Head of caudate nucleus (tissue), 42 donors: ENCODE results near the gene SPON2.
A peak's percentile ranks its signal among the peaks of the same experiment; 100 is the strongest.

Experiments used
- DNase-seq, 42 donors: peaks; one replicate each; pipeline versions ENCODE4 v3.0.0 to v3.0.0-alpha.2; 2020 to 2021; ENCODE audit warnings: mixed read lengths in 7 of 42
- intact Hi-C: fragments of 100-400 bp; cut with DNase I; formaldehyde crosslinking; loops from one replicate; pipeline ENCODE4 v1.15.0; 2022

Gene SPON2

DNA sequence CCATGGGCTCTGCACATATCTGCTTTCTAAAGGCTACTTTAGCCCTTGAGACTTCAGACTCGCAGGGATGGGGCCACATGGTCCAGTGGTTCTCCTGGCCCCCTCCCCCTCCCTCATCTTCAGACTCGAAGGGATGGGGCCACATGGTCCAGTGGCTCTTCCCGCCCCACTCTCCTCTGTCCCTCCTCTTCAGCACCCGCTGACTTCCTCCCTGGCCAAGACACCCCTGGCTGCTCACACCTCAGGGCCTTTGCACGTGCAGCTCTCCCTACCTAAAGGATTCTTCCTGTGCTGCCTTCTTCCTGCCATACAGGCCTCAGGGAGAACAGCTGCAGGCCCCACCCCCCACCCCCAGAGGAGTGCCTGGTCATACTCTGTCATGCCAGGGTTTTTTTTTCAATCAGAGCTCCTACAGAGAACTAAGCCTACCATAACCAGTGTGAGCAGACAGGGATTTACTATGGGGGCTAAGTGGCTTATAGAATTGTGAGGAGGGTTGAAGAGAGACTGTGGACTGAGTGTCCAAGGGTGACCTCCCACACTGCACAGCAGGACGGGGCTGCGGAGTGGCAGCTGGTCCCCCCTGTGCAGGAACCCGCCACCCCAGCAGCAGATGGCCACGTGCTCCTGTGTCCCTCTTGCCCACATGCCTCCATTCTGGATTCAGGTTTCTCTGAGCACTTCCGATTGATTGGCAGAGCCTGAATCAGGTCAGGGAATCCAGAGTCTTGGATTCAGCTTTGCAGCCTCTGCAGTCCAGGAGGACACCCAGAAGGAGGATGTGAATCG, 6.1 kb upstream of the SPON2 start:
- DNase-seq, result peak in 1 of 42 donors; percentile 2
- intact Hi-C loops, result no loop called here

DNA sequence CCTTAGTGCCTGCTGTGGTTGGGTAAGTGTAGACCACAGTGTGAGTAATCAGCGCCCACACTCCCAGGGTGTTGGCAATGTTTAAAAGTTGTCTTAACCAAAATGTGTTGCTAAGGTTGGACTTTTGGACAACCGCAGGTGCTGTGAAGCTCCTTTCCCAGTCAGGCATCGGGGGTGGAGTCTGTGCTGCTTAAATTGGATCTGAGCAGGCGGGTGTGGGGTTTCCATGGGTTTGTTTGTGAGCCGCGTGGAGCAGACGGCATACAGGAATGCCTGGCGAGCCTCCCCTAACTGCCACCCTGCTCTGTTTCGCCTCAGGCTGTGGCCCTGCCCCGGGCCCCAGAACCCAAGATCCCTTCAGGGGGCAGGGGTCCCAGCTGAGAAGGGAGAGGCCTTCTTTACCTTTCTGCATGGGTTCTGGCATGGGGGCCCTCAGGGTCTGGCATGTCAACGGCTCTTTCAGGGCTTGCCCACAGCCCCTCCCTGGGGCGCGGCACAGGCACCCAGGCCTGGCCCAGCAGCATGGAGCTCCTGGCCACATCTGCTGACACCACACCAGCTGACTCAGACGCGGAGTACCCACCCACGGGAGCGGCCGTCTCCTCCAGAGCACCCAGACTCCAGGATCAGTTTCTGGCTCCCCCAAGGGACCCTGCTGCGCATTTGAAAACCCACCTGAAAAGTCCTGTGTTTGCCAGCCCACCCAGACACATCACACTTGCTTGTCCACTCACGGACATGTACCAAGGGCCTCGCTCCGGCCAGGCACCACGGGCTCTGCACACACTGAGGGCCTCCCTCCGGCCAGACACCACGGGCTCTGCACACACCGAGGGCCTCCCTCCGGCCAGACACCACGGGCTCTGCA, 5.1 kb upstream of the SPON2 start:
- intact Hi-C loops, result no loop called here
- peak in 6 of 42 donors; percentile 5 to 59 (median 32) for DNase-seq

DNA sequence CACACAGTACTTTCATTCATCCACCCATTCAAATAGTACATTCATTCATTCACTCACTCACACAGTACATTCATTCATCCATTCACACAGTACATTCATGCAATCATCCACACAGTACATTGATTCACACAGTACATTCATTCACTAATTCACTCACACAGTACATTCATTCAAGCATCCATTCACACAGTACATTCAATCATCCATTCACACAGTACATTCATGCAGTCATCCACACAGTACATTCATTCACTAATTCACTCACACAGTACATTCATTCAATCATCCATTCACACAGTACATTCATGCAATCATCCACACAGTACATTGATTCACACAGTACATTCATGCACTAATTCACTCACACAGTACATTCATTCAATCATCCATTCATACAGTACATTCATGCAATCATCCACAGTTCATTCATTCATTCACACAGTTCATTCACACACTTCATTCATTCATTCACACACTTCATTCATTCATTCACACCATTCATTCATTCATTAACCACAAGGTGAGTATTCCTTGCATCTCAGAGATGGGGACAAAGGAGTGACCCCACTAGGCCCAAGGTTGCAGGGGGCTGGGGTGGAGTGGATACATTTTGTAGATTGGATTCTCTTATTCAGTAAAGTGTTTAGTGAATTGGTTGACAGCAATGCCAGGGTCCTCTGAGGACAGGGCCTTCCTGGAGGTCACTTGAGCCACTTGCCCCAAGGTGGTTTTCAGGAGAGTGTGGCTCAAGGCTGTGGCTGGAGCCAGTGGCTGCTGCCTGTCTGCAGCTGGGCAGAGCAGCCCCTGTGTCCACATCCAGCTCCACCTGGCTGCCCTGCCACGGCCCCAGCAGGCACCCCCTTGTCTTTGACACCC, 4.3 kb upstream of the SPON2 start:
- DNase-seq, result peak in 1 of 42 donors; percentile 29
- intact Hi-C loops, result no loop called here

DNA sequence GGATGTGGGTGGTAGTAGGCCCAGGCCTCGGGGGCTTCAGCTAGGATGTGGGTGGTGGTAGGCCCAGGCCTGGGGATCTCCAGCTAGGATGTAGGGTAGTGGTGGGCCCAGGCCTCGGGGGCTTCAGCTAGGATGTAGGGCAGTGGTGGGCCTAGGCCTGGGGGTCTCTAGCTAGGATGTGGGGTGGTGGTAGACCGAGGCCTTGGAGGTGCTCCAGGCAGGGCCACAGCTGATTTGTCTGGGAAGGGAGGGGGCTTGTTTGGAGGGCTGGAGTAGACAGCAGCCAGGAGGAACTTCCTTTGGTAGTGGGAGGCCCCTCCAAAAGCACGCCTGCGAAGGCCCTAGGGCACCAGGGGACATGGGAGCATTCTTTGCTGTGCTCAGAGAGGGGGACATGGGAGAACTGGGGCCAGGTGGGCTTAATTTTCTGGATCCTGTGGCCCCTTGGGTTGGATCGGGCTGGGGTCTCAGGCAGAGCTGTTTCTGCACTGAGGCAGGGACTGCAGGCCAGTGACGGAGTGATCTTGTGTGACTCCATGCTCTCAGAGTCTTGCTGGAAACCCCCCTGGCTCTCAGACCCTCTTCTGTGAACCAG, 3.3 kb upstream of the SPON2 start:
- intact Hi-C loops, result no loop called here
- peak in 2 of 42 donors; percentile 5 to 15 for DNase-seq

DNA sequence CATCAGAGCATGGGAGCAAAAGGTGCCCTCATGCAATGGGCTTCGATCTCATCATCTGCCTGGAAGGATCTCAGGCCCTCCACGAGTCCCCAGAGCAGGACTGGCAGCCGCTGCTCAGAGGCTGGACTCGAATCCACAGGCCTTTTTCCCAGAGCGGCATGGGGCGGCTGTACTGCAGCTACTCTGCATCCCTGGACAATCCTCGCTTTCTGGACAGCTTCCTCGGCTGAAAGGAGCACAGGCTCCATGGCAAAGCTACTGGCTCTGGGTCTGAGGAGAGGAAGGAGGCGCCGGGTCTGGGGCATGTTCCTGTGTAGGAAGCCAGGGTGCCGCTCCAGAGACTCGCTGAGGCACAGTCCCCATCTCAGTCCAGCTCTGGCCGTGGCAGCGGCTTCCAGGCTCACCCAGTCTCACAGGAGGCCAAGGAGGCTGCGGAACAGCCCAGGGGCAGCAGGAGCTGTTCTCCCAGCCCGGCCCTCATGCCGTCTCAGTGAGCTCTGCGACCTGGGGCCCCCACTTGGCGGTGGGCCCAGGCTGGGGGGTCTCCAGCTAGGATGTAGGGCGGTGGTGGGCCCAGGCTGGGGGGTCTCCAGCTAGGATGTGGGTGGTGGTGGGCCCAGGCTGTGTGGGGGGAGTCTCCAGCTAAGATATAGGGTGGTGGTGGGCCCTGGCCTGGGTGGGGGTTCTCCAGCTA, 2.7 kb upstream of the SPON2 start:
- peak in 3 of 42 donors; percentile 6 to 40 (median 33) for DNase-seq
- intact Hi-C loops, result no loop called here

DNA sequence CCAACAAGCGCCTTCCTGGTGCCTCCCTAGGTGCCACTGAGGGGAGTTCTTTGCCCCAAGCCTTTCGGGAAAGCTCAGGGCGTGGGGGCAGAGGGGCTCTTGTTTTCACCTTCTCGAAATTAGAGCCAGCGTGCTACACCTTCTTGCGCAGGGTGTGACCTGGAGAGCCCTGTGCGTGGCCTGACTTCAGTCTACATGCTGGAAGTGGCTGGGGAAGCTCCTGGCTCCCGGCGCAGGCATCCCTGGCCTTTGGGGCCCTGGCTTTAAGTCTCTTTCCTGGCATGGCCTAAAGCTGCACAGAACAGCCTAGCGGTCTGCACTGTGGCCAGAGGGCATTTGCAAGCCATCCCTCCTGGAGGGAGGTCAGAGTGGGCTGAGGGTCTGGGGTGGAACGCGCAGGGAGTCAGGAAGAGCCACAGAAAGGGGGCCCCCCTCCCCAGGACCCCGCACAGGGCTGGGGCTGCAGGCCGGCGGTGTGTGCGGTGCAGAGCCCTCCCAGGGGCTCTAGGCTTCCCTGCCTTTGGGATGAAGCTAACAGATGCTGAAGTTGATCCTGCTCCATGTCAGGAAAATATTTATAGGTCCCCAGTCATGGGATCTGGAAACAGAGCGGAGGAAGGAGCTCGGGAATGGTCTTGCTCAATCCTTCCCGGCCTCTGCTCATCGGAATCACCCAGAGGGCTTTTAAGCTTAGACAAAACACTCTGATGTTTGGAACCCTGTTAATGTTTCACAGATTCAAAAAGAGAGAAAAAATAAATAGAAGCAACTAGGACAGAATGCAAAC, 781 bp upstream of the SPON2 start:
- no peak for DNase-seq
- intact Hi-C loops, result no loop called here

DNA sequence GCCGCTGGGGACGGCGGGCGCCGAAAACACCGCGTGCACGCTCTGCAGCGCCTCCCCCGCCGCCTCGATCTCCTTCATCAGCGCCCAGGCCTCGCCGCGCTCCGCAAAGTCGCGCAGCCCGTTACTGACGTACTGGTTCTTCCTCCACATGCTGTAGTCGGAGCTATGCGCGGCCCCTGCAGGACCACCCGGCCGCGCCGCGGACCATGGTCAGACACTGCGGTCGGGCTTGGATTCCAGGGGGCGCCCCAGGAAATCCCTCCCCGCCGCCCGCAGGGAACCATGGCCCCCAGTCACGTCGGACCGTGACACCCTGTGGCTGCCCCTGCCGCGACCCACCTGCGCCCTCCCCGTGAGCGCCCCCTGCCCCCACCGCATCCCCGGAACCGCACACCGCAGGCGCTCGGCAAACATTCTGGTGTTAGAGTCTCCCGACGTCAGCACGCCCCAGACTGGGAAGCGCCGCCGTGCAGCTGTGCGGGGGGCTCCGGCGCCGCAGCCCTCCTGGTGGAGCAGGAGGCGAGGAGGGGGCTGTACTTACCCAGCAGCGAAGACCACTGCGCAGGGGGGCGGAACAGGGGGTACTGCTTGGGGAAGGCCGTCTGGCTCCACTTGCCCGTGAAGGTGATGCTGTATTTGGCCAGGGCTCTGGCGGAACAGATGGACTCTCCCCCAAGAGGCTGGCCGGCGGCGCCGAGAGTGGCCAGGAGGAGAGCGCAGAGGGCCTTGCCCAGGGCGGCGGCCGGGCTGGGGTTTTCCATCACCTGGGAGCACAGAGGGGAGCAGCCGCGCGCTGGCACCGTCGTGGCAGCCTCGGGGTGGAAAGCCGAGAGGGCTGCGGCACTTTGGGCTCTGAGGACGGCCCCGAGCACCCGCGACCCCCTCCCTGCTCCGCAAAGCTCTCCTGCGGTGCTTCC, 814 bp downstream of the SPON2 start:
- intact Hi-C loops, result no loop called here
- peak in 6 of 42 donors; percentile 23 to 55 (median 38) for DNase-seq

DNA sequence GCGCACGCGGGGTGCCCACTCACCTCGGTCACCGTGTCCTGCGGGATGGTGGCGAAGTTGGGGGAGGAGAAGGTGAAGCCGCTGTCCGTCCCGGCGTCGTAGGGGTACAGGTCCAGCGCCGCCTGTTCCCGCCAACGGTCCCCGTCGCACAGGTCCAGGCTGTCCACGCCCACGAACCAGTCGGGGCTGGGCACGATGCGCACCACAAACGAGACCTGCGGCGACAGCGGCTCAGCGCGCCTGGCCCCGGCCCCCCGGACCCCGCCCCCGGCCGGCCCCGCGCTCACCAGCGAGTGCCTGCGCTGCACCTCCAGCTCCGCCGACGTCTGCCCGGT, 1.4 kb downstream of the SPON2 start:
- no peak for DNase-seq
- intact Hi-C loops, result no loop called here

DNA sequence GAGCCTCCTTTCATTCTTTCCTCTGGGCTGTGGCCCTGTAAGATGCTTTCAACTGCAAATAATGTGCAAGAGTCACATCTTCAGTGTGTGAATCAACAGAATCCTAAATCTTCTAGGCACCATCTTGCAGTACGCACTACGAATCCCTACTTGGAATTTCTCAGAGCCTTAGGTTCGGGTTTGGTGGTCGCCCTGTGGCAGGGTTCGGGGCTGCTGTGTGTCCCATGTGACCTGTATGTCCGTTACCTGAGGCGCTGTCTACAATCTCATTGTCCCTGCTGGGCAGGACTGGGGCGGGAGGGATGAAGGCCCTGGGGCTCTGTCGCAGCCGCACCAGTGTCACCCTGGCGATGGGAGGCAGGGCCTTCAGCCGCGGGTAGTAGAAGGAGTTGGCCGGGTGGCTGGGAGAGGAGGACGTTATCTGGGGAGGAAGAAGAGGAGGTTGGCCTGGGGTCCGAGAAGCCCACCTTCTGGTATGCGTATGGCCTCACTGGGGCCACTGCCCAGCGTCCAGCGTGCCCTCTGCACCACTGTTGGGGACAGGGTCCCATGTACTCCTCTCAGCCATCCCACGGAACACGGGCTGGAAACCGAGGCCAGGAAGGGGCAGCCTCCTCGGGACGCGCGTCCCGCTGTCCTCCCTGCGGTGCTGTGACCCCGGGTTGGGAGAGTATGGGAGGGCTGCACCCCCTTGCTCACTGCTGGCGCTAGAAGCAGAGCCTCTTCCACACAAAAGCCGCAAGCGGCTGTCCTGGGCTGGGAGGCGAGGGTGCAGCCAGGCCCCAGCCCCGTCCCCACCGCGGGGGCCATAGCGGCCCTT, 2.0 kb downstream of the SPON2 start:
- DNase-seq, result no peak
- intact Hi-C loops, result no loop called here

DNA sequence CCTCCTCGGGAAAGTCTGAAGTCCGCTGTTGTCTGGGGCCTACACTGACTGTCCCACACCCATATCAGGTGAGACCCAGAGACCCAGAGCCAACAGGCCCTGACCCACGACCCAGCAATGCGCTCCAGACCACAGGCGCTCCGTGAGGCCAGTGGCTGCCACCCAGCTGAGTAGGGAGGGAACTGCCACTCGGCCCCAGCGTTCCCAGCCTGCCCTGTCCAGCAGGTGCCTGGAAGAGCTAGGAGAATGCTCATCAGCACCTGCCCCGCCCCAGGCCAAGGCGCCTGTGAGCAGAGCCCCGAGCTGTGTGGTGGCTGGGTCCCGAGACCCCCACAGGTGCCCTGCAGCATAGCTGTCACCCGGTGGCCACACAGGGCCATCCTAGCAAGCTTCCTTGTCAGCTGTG, 2.7 kb downstream of the SPON2 start:
- intact Hi-C loops, result loop anchor here (10.0 kb wide), 2 partner anchors 75 to 175 kb away; partner anchors contain the start of genes CTBP1 and UVSSA
- DNase-seq, result no peak

DNA sequence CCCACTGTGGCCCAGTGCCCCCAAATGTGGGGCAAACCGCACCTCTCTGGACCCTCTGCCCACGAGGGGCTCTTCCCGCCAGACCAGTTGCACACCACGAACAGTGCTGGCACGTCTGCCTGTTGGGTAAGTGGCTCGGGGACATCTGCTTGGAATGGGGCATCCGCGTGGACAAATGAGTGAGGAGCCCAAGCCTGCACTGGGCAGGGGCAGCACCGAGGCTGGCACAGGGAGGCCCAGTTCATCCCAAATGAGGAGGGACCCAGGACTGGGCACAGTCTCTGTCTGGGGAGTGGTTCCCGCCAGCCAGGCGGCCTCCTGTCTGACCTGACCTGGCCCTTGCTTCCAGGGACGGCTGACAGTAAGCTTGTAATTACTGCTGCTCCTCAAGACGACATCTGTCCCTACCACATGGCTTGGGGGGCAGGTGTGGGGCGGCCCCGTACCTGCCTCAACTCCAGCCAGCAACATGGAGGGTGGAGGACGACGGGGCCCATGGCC, 3.2 kb downstream of the SPON2 start:
- intact Hi-C loops, result loop anchor here (10.0 kb wide), 2 partner anchors 76 to 176 kb away; partner anchors contain the start of genes CTBP1 and UVSSA
- DNase-seq, result no peak

DNA sequence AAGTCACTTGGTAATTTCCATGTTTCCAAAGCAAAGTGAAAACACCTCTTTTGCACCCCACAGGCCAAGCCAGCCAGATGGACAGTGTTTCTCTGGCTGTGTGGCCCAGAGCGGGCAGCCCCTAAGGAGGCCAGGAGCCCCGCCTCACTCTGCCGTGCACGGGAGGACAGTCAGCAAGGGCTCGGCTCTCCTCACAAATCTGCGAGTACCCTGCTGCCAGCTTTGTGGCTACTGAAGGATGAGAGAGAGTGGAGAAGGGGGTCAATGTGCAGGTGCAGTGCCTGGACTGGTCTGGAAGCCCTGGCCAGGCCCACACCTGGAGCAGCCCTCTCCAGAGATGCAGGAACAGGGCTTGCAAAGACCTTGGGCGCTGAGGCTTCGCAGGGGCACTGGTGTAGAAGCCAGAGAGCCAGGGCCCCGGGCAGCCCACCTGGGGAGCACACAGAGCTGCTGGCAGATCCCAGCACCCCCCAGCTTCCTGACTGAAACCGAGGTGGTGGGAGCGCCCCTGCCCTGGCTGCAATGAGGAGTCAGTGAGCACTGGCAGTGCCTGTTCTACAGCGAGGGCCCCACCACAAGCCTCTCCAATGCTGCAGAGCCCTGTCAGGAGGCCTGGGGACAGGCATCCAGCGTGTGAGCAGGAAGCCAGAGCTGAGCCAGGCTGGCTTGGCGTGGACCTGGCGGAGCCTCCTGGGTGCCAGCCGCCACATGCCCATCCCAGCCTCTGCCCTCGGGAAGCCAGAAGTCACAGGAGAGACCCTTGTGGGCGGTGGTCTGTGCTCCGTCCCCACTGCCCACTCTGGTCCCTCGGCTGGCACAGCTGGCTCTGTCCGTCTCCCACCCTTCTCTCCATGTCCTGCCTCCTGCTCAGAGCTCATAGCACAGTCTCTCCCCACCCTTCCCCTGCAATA, 3.9 kb downstream of the SPON2 start:
- intact Hi-C loops, result loop anchor here (10.0 kb wide), 2 partner anchors 76 to 176 kb away; partner anchors contain the start of genes CTBP1 and UVSSA
- DNase-seq, result no peak

DNA sequence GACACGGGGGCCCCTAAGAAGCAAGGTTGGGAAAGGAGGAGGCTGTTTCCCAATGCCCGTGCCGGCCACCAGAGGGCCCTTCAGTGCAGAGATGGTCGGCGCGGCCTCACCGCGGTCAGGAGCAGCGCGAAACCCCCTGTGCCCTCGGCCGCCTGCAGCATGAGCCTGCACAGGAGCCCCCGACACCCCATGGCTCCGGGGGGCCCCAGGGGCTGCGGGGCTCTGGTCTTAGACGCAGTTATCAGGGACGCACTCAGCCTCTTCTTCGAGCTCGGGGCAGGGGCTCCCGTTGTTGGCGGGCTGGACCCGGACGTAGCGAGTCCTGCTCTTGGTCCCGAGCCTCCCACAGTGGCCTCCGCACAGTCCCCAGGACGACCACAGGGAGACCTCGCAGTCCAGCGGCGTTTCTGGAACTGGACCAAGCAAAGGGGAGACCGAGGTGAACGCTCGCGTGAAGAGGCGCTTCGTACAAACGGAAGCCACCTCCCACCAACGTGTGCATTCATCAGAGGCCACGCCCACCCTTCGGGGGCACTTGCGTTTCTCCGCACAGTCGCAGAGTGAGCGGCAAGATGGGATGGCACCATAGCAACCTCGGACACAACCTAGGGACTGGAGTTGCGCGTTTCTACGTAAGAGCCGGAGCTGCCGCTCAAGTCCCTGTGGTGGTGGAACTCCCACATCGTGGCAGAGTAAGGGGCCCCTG, 5.0 kb downstream of the SPON2 start:
- DNase-seq, result peak; percentile 58 to 92 (median 82)
- intact Hi-C loops, result loop anchor here (10.0 kb wide), 2 partner anchors 77 to 177 kb away; partner anchors contain the start of genes CTBP1 and UVSSA
